Immature natural killer cell (primary cell): ENCODE results near the gene ITIH4. TPM values are rescaled to one million over a fixed set of nuclear protein-coding genes. Genes with fewer than 3 reads are reported as not detected.

Experiments used
- DNase-seq, 3 donors: peaks; one replicate each; pipeline ENCODE4 v3.0.0; 2022; ENCODE audit warnings: mixed read lengths in 1 of 3
- H3K27ac Mint-ChIP-seq, 6 donors: one replicate each; pipeline ENCODE4 v1.8.0; 2020; ENCODE audit warnings: mixed read lengths in 6 of 6, mild to moderate bottlenecking in 5 of 6, inconsistent platforms in 4 of 6, moderate library complexity in 3 of 6
- H3K27me3 Mint-ChIP-seq, 3 donors: one replicate each; pipeline ENCODE4 v1.8.0; 2020 to 2021; ENCODE audit warnings: low read depth in 3 of 3, mild to moderate bottlenecking in 3 of 3, mixed read lengths in 3 of 3, moderate library complexity in 3 of 3, inconsistent platforms in 1 of 3
- H3K36me3 Mint-ChIP-seq, 3 donors: one replicate each; pipeline ENCODE4 v1.8.0; 2020; ENCODE audit warnings: mixed read lengths in 3 of 3, inconsistent platforms in 2 of 3, mild to moderate bottlenecking in 2 of 3
- H3K4me1 Mint-ChIP-seq, 2 donors: one replicate each; pipeline ENCODE4 v1.8.0; 2020; ENCODE audit warnings: inconsistent platforms in 2 of 2, mild to moderate bottlenecking in 2 of 2, mixed read lengths in 2 of 2, moderate library complexity in 1 of 2
- H3K4me3 Mint-ChIP-seq, 5 donors: one replicate each; pipeline ENCODE4 v1.8.0; 2020; ENCODE audit warnings: mild to moderate bottlenecking in 5 of 5, mixed read lengths in 5 of 5, inconsistent platforms in 3 of 5, moderate library complexity in 3 of 5
- H3K9me3 Mint-ChIP-seq, 6 donors: one replicate each; pipeline ENCODE4 v1.8.0; 2020; ENCODE audit warnings: mild to moderate bottlenecking in 6 of 6, mixed read lengths in 6 of 6, inconsistent platforms in 4 of 6, moderate library complexity in 3 of 6
- polyA plus RNA-seq, 3 donors: library from polyadenylated mRNA; unstranded; fragments of 300-500 nt; fragmentation: Illumina TruSeq; gene quantifications; one replicate each; pipeline ENCODE4 v1.2.3, GENCODE V29; 2021

Gene ITIH4
- polyA plus RNA-seq, 3 donors from 2014 or later, result 0.71 TPM; not detected in 2

DNA sequence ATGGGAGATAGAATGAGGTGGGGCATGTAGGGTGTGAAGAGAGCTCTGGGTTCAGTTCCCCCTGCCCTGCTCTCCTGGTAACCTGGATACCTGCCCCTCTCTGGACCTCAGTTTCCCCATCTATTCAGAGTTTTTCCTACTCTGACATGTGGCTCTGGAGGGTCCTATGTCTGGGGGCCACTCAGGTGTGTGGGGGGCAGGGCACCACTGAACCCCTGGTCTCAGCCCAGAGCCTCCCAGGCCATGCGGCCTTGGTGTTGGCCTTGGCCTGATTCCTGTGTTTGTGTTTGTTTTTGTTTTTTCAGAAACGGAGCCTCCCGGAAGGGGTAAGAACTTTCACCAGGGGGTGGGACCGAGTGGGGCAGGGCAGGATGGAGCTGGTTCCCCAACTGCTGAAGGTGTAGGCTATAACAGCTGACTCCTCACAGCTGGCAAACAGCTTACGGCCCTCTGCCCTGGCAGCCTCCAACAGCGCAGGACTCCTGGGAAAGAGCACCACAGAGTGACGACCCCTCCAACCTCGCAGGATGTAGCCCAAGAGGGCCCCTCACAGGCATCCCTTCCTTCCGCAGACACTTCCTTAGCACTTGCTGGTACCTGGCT is 35.1 kb downstream of the ITIH4 start:
- DNase-seq, result no peak
- H3K9me3 Mint-ChIP-seq, result no peaks in the 10 kb centered on the region
- no peaks in the 10 kb centered on the region for H3K36me3 Mint-ChIP-seq
- peaks cover 0 to 4% (median 2%) of the 10 kb centered on the region in 3 donors for H3K27me3 Mint-ChIP-seq
- H3K4me1 Mint-ChIP-seq, result no peaks in the 10 kb centered on the region
- no peak overlapping the region for H3K27ac Mint-ChIP-seq
- no peak overlapping the region for H3K4me3 Mint-ChIP-seq

DNA sequence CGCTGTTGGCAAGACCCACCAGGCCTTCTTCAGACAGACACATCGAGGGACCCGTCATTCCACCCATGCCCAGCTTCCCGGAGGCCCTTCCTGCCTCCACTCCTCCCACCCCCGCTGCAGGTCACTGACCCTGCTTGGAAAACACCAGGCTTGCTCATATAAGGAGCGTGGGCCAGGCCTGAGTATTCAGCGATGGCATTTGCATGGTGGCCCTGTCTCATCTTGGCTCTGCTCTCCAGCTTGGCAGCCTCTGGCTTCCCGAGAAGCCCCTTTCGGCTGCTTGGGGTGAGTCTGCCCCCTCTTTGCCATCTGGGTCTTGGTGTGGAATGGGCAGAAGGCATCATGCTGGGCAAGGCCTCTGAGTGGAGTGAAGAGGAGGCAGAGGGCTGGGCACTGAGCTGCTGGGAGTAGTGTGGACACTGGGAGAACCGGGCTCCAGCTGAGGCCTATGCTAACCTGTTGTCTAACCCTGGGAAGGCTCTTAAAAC is 35.8 kb downstream of the ITIH4 start, which contains the start of gene ITIH3:
TSS of gene ITIH3 (plus strand) at position 185 of the 488 bp plus-strand sequence. CDS start at position 193, 8 bp downstream.
- Mint-ChIP-seq H3K36me3 (no peaks in the 10 kb centered on the region), H3K27ac (no peak within 1 kb of the TSS), H3K9me3 (no peaks in the 10 kb centered on the region), H3K4me1 (no peaks in the 10 kb centered on the region), H3K27me3 (peaks cover 0 to 4% (median 2%) of the 10 kb centered on the region in 3 donors), H3K4me3 (no peak within 1 kb of the TSS)
- DNase-seq, result no peak

DNA sequence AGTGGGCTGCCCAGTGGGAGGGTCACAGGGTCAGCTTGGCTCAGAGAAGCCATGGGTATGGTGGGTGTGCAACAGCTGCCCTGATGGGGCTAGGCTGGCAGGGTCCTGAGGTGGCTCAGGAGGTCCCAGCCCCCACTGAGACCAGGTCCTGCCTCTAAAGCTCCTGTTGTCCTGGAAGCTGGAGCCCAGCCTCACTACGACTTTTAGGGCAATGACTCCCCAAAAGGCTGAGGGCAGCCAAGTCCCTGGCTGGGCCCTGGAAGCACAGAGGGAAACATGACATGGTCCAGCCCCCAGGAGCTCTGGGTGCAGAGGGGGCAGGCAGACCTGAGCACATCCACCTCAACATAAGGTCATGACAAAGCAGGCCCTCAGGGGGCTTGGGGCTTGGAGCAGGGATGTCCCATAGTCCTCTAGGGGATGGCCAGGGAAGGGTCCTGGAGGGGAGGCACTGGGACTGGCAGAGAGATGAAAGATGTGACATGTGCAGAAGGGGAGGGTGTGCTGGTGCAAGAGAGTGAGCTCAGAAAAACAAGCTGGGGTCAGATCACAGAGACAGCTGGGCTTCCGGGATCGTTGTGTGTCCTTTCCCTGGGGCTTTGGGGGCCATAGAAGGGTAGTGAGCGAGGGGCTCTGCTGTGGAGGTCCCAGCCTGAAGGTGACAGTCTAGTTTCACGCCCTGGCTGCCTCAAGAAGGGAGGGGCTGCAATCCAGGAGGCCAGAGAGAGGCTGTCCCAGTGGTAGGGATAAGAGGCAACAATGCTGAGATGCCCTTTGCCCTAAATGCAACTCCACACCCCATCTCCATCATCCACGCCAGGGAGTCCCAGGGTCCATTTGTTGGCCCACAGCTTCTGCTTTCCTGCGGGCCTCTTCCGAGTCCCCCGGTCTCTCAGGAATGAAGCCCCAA is 36.5 kb downstream of the ITIH4 start:
- H3K36me3 Mint-ChIP-seq, result no peaks in the 10 kb centered on the region
- H3K27ac Mint-ChIP-seq, result no peak overlapping the region
- no peak overlapping the region for H3K4me3 Mint-ChIP-seq
- peaks cover 0 to 4% (median 2%) of the 10 kb centered on the region in 3 donors for H3K27me3 Mint-ChIP-seq
- DNase-seq, result no peak
- no peaks in the 10 kb centered on the region for H3K4me1 Mint-ChIP-seq
- H3K9me3 Mint-ChIP-seq, result no peaks in the 10 kb centered on the region

DNA sequence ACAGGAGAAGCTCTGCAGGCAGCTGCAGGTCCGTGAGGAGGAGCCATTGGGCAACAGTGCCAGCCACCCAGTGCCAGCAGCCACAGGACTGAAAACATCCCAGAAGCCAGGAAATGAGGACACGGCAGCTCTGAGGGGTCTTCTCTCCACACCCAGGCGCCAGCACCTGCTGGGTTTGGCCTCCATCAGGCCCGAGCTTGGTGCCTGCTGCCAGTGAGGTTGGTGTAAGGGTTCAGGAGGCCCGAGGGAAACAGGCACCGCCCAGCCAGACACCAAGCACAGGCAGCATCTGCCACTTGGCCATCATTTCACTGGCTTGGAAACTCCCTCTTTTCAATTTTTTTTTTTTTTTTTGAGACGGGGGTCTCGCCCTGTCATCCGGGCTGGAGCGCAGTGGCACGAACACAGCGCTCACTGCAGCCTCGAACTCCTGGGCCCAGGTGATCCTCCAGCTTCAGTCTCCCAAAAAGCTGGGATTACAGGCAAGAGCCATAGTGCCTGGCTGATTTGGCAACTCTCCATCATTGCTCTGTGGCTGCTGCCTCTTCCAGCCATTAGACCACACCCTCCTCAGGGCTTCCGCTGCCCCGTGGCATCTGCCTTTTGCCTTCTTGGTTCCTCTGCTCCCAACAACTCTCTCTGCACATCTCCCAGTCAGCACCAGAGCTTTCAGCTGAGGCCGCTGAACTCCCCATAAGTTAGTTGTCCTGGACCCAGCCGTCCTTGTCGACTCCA is 37.3 kb downstream of the ITIH4 start:
- H3K27ac Mint-ChIP-seq, result no peak overlapping the region
- H3K4me1 Mint-ChIP-seq, result no peaks in the 10 kb centered on the region
- peaks cover 0 to 4% (median 2%) of the 10 kb centered on the region in 3 donors for H3K27me3 Mint-ChIP-seq
- H3K9me3 Mint-ChIP-seq, result no peaks in the 10 kb centered on the region
- H3K4me3 Mint-ChIP-seq, result no peak overlapping the region
- no peaks in the 10 kb centered on the region for H3K36me3 Mint-ChIP-seq
- no peak for DNase-seq

DNA sequence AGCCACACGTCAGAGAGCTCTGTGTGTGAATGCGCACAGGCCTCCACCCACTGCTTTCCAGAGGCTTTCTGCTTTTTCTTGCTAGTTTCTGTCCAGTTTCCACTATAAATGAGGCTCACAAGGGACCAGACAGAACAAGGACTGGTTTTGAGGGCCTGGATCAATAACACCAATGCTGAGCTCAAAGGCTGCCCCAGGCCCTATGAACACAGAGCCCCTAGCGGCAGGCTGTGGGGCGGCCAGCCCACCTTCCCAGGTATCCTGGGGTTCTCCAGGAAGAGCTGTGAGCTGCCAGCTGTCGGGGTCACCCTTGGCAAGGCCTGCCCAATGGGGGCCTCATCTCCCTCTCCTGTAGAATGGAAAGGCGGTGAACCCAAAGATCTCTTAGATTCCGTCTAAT is 38.1 kb downstream of the ITIH4 start:
- no peak for DNase-seq
- no peak overlapping the region for H3K27ac Mint-ChIP-seq
- no peaks in the 10 kb centered on the region for H3K9me3 Mint-ChIP-seq
- no peaks in the 10 kb centered on the region for H3K4me1 Mint-ChIP-seq
- H3K36me3 Mint-ChIP-seq, result no peaks in the 10 kb centered on the region
- no peak overlapping the region for H3K4me3 Mint-ChIP-seq
- H3K27me3 Mint-ChIP-seq, result peaks cover 0 to 4% (median 2%) of the 10 kb centered on the region in 3 donors

DNA sequence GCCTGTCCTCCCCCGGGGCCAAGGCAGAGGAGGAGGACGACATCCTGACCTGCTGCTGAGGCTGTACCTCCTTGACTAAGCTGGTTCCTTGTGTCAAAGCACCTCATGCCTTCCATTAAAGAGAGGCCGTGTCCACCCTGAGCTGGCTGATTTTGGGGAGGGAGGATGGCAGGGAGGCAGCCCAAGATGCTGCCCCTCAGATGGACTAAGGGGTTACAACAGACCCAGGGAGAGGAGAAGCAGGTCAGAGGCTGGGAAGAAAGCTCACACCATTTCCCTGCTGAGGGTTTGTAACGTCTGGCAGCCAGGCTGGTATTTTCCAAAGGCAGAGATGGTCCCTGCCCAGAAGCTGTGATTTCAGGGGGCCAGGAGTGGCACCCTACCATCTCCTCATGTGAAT is 38.5 kb downstream of the ITIH4 start:
- Mint-ChIP-seq H3K36me3 (no peaks in the 10 kb centered on the region), H3K27ac (no peak overlapping the region), H3K4me3 (no peak overlapping the region), H3K4me1 (no peaks in the 10 kb centered on the region), H3K27me3 (peaks cover 0 to 5% (median 2%) of the 10 kb centered on the region in 3 donors), H3K9me3 (no peaks in the 10 kb centered on the region)
- DNase-seq, result no peak

DNA sequence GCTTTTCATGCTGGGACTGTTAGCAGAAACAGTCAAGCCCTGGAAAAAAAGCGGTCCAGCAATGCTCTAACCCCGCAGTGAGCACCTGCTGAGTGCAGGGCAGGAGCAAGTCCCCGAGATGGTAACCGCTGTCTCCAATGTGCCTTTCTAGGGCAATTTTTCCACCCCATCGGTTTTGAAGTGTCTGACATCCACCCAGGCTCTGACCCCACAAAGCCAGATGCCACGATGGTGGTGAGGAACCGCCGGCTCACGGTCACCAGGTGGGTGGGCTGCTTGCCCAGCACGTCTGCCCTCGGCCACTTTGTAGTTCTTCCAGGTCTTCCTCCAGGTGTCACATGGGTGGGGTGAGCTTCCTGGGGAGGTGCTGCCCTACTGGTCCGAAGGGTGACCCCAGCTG is 39.1 kb downstream of the ITIH4 start:
- no peaks in the 10 kb centered on the region for H3K36me3 Mint-ChIP-seq
- no peak overlapping the region for H3K27ac Mint-ChIP-seq
- no peak for DNase-seq
- no peak overlapping the region for H3K4me3 Mint-ChIP-seq
- no peaks in the 10 kb centered on the region for H3K4me1 Mint-ChIP-seq
- H3K27me3 Mint-ChIP-seq, result peaks cover 0 to 2% (median 1%) of the 10 kb centered on the region in 3 donors
- H3K9me3 Mint-ChIP-seq, result no peaks in the 10 kb centered on the region

DNA sequence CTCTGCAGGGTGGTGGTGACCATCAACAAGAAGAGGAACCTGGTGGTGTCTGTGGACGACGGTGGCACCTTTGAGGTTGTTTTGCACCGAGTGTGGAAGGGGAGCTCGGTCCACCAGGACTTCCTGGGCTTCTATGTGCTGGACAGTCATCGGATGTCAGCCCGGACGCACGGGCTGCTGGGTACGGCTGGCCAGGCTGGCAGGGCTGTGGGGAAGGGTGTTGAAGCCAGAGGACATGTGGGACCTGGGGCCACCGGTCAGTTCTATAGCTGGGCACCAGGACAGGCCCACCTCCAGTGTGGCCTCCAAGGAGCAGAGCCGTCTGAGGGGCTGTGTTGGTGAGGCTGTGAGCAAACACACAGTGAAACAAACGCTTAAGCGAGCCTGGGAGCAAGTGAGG is 39.7 kb downstream of the ITIH4 start:
- DNase-seq, result no peak
- Mint-ChIP-seq H3K4me3 (no peak overlapping the region), H3K27me3 (peaks cover 0 to 2% (median 1%) of the 10 kb centered on the region in 3 donors), H3K36me3 (no peaks in the 10 kb centered on the region), H3K4me1 (no peaks in the 10 kb centered on the region), H3K9me3 (no peaks in the 10 kb centered on the region), H3K27ac (no peak overlapping the region)

DNA sequence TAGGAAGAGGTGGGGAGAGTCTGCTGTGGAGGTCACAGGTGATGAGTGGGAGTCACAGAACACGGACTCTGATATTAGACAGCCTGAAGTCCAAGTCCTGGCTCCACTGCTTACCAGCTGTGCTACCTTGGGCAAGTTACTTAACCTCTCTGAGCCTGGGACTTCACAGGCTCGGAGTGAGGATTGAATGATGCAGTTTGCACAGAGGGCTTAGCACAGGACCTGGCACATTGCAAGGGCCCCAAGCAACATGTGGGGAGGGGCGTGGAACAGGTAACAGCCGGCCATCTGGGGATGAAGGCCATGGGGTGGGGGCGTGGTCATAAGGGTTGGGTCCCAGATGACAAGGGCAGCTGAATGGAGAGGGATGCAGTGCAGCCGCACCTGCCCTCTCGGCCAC is 40.1 kb downstream of the ITIH4 start:
- H3K4me1 Mint-ChIP-seq, result no peaks in the 10 kb centered on the region
- no peak overlapping the region for H3K4me3 Mint-ChIP-seq
- H3K36me3 Mint-ChIP-seq, result no peaks in the 10 kb centered on the region
- H3K27me3 Mint-ChIP-seq, result peaks cover 0 to 2% (median 1%) of the 10 kb centered on the region in 3 donors
- no peak for DNase-seq
- no peaks in the 10 kb centered on the region for H3K9me3 Mint-ChIP-seq
- H3K27ac Mint-ChIP-seq, result no peak overlapping the region

DNA sequence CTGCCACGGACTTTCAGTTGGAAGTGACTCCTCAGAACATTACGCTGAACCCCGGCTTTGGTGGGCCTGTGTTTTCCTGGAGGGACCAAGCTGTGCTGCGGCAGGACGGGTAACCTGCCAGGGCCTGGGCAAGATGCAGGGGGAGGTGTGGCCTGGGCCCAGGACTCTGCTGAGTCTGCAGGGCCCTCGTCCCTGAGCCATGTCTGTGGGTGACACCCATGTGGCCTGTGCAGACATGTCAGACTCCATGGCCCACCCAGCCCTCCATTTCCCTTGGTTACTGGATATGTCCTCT is 40.8 kb downstream of the ITIH4 start:
- Mint-ChIP-seq H3K4me3 (no peak overlapping the region), H3K27ac (no peak overlapping the region), H3K9me3 (no peaks in the 10 kb centered on the region), H3K27me3 (peaks cover 2 to 3% (median 2%) of the 10 kb centered on the region in 3 donors), H3K36me3 (no peaks in the 10 kb centered on the region), H3K4me1 (no peaks in the 10 kb centered on the region)
- no peak for DNase-seq

DNA sequence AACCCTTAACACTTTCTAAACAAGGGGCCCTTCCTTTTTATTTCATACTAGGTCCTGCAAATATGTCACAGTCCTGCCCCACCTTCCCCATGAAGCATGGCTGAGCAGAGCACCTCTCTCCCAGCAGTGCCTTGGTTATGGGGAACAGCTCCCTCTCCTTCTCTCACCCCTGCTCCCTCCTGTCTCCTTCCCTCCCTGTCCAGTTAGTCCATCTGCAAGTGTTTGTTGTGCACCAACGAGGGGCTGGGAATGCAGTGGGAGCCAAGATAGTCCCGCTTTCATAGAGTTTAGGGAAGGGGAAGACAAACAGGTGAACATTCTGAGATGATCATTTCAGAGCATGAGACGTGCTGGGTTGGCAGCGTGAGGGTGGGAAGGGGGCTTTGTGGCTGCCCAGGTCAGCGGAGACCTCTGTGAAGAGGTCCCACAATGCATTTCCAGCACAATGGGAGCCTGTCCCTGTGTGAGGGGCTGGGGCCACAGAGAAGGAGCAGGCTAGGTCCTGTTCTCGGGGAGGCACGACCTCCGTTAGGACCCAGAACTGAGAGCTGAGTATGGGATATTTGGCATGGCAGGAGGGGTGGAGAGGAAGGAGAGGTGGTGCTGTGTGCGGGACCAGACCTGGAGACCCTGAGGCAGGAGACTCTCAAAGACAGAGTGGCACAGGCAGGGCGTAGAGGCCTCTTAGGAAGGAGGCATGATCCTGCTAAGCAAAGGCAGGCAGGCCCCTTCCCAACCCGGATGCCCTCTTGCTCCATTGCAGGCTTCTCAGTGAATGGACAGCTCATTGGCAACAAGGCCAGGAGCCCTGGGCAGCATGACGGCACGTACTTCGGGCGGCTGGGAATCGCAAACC is 41.4 kb downstream of the ITIH4 start:
- DNase-seq, result no peak
- H3K4me3 Mint-ChIP-seq, result no peak overlapping the region
- no peaks in the 10 kb centered on the region for H3K36me3 Mint-ChIP-seq
- H3K27me3 Mint-ChIP-seq, result peaks cover 2 to 4% (median 3%) of the 10 kb centered on the region in 3 donors
- no peak overlapping the region for H3K27ac Mint-ChIP-seq
- H3K9me3 Mint-ChIP-seq, result no peaks in the 10 kb centered on the region
- H3K4me1 Mint-ChIP-seq, result no peaks in the 10 kb centered on the region

DNA sequence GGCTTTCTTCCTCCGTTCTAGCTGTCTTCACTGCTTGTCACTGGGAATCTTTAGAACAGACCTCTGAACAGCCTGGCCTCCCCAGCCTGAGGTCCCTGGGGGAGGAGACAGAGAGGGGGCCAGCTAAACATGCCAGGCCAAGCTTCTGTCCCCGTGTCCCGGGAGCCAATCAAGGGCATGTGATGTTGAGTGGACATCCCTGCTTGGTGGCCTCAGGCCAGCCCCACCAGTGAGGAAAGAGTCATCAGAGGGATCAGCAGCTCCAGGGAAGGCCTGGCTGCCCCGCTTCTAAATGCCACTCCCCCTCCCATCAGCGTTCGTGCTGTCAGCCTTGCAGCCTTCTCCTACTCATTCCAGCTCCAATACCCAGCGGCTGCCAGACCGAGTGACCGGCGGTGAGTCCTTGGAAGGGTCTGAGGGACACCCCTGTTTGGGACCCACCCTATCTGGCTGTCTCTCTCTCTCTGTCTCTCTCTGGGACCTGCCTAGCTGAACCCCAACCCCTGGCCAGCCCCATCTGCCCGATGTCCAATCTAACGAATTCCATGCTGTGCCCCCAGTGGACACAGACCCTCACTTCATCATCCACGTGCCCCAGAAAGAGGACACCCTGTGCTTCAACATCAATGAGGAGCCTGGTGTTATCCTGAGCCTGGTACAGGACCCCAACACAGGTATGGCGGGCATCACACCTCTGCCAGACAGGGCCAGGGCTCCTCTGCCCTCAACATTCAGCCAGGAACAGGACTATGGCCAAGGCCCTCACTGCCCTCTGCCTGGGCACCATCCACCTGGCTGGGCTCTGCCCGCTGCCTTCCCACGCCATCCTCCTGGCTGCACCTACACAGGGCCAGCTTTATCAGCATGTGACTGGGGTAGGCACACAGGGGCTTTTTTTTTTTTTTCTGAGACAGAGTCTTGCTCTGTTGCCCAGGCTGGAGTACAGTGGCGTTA is 42.5 kb downstream of the ITIH4 start:
- no peaks in the 10 kb centered on the region for H3K36me3 Mint-ChIP-seq
- H3K9me3 Mint-ChIP-seq, result no peaks in the 10 kb centered on the region
- no peak overlapping the region for H3K27ac Mint-ChIP-seq
- peaks cover 2 to 4% (median 3%) of the 10 kb centered on the region in 3 donors for H3K27me3 Mint-ChIP-seq
- no peak overlapping the region for H3K4me3 Mint-ChIP-seq
- DNase-seq, result no peak
- no peaks in the 10 kb centered on the region for H3K4me1 Mint-ChIP-seq
